ENCODE results near the gene RUFY1.

- TF ChIP-seq, protein P1, sequence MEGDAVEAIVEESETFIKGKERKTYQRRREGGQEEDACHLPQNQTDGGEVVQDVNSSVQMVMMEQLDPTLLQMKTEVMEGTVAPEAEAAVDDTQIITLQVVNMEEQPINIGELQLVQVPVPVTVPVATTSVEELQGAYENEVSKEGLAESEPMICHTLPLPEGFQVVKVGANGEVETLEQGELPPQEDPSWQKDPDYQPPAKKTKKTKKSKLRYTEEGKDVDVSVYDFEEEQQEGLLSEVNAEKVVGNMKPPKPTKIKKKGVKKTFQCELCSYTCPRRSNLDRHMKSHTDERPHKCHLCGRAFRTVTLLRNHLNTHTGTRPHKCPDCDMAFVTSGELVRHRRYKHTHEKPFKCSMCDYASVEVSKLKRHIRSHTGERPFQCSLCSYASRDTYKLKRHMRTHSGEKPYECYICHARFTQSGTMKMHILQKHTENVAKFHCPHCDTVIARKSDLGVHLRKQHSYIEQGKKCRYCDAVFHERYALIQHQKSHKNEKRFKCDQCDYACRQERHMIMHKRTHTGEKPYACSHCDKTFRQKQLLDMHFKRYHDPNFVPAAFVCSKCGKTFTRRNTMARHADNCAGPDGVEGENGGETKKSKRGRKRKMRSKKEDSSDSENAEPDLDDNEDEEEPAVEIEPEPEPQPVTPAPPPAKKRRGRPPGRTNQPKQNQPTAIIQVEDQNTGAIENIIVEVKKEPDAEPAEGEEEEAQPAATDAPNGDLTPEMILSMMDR (IDR thresholded peaks at IDR 0.05), result no peak
- no peak for TF ChIP-seq ZFX (IDR thresholded peaks at IDR 0.05; ENCODE audit: borderline replicate concordance)
Measured at GRCh38 chr5:179533907-179534306, 16.4 kb upstream of the RUFY1 start.
